OCI-M2 (cell line): ENCODE data around the gene TTC22.

Source experiments
- DNase-seq: peaks from one replicate; lab custom pipeline; 2025; ENCODE audit not compliant: unreplicated experiment; lab: John Stamatoyannopoulos, UW

Gene TTC22

DNA sequence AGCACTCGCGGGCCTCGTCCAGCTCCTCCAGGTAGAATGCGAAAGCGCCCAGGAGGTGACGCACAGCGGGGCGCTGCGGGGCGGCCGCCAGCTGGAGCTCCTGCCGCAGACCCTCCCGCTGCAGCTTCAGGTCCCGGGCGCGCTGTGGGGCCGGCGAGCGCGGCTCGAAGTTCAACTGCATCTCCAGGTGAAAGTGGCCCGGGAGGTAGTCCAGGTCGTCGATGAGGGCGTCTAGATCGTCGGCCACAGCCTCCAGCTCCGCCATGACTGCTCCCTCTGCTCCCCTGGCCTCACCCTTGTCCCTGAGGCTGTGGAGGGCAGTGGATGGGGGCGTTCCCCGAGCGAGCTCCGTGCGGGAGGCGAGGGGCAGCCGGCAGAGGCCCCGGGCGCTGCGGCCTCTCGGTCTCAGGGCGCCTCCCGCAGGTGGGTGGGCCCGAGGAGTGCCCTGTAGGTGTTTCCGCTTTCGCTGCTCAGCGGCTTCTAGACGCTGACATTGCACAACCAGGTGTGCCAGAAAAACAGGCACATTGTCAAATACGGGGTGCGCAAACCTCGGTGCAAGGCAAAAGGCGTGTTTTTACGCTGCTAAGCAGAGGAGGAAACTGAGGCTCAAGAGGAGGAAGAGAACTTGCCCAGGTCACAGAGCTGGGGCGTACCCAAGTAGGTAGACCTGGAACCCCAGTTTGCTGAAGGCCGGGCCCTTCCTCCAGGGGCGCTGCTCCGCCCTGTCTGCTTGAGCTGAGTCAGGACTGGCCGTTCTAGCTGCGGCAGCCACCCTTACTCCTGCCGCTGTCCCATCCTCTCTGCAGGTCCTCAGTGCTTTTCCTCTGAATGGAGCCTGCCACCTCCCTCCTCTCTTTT, at the start of gene TTC22:
TTC22 (minus strand) TSS at position 425 of the 861 bp plus-strand sequence; CDS start at position 265, 160 bp downstream.
- no peak for DNase-seq

DNA sequence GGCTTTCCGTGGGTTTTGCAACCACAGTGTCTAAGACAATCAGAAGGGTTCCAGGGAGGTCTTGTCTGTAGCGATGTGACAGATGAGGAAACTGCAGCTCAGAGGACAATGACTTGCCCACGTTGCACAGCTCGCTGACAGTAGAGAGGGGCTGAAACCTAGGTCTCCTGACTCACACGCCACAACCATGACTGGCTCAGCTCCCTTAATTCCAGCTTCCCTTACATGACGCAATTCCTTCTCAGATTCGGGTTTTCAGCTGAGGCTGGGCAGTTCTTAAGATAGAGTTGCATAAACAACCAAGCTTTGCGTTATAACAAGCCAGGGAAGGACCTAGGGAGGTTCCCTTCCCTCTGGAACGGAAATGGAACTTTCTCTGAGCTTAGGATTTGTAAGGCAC, 49.6 kb upstream of the TTC22 start:
- DNase-seq: no peak

GRCh38 chr1:54850069-54850730, 49.1 kb upstream of the TTC22 start:
- no peak for DNase-seq

DNA sequence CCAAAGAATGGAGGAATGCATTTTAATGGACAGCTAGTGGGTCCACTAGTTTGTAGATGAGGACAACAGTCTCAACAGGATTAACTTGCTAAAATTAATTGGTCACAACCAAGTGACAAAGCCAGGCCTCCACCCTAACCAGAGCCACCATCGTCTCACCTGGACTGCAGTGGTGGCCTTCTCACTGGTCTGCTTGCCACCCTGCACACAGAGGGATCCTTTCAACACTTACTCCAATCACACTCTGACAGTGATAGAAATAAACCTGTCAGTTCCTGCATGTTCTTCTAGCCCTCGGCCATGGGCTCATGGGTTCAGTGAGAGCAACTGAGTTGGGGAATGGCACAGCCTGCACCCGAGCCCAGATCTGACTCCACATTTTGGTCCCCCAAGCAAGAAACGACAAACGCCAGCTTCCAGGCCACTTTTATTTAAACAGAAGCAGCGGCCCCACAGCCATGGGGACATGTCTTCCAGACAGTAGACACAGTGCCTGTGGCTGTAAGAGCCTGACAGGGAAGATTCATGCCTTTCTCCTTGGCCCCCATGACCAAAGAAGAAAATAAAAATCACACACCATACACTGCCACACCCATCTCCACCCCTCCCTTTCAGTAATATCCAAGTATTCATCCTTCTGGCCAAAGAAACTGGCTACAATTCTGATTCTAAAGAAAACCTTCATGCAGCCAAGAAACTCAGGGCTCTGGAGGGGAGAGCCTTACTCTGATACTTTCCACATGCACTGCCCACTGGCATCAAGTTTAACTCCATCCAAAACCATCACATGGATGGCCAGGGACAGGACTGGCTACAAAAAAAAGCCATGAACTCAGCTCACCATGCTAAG, 48.3 kb upstream of the TTC22 start:
- DNase-seq: no peak

GRCh38 chr1:54848134-54848948, 47.2 kb upstream of the TTC22 start:
- no peak for DNase-seq

- DNase-seq: no peak
Measured at GRCh38 chr1:54846716-54847284, 45.7 kb upstream of the TTC22 start.

DNA sequence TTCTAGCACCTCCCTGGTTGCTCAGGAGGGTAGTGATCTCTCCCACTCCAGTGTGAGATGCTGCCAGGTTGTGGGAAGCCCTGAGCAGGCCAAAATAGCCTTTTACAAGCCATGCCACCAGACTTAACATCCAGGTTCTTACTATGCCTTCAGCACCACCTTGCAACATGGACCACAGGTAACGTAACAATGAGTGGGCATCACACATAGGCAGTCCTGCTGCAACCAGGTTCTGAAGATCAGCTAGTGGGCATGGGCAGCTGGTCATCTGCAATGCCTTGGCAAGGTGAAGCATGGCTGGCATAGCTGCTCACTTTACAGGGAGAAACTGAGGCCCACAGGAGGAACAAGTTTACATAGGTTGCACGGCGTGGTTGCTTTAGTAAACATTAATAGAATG, 45.2 kb upstream of the TTC22 start:
- no peak for DNase-seq

DNA sequence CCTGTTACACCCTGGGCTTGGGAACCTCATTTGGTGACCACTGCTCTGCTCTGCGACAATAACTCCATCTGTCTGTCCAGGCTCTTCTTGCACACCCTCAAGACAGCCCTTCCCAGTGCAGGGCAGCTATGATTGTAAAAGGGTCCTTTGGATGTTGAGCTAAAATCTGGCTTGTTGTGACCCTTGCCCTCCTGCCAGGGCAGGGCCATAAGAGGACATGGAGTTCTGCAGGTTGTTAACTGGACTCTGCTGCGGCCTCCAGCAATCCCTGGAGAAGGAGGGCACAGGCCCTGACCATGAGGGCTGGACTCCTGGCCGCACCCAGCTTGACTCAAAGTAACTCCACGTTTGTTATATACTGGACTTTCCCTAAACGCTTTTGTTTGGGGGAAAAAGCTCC, 44.6 kb upstream of the TTC22 start:
- DNase-seq: no peak

DNA sequence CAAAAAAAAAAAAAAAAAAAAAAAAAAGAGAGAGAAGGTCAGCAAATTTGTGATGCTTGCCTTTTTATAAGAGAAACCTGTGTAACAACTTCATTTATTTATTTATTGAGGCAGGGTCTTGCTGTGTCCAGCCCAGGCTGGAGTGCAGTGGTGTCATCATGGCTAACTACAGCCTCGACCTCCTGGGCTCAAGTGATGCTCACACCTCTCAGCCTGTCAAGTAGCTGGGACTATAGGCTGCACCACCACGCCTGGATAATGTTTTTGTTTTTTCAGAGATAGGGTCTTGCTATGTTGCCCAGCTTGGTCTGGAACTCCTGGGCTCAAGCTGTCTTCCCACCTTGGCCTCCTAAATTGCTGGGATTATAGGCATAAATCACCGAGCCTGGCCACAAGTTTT, 43.4 kb upstream of the TTC22 start:
- no peak for DNase-seq

DNA sequence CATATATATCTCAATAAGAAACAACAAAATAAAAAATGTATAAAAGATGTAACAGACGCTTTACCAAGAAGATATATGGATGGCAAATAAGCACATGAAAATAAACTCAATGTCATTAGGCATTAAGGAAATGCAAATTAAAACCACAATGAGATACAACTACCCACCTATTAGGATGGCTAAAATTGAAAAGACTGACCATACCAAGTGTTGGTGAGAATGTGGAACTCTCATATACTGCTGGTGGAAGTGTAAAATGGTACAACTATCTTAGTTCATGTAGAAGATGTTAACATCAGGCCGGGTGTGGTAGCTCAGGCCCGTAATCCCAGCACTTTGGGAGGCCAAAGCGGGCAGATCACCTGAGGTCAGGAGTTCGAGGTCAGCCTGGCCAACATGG, 42.3 kb upstream of the TTC22 start:
- DNase-seq: no peak

GRCh38 chr1:54842963-54843362, 41.8 kb upstream of the TTC22 start:
- DNase-seq: no peak

- no peak for DNase-seq
Measured at GRCh38 chr1:54842206-54842915, 41.2 kb upstream of the TTC22 start.

- DNase-seq: no peak
Measured at GRCh38 chr1:54839824-54840223, 38.7 kb upstream of the TTC22 start.

DNA sequence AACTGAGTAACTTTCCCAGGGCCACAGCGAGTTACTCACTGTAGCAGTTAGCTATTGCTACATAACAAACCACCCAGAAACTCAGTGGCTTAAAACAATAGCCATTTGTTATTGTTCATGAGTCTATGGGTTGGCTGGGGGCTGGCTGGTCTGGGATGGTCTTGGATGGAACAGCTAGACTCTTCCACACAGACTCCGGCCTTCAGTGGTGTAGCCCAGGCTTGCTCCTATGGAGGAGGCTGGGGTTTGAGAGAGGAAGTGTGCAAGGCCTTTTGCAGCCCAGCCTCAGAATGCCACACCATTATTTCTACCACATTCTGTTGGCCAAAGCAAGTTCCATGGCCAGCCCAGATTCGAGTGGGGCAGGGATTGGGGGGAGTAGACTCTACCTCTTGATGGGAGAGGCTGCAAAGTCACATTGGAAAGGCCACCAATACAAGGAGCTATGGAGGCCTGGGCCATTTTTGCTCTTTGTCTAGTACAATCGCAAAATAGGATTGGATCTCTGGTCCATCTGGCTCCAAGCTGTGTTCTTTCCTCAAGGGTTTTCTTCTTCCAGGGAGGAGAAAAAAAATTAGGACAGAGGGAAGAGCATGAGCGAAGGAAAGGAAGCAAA, 37.5 kb upstream of the TTC22 start:
- DNase-seq: no peak

DNA sequence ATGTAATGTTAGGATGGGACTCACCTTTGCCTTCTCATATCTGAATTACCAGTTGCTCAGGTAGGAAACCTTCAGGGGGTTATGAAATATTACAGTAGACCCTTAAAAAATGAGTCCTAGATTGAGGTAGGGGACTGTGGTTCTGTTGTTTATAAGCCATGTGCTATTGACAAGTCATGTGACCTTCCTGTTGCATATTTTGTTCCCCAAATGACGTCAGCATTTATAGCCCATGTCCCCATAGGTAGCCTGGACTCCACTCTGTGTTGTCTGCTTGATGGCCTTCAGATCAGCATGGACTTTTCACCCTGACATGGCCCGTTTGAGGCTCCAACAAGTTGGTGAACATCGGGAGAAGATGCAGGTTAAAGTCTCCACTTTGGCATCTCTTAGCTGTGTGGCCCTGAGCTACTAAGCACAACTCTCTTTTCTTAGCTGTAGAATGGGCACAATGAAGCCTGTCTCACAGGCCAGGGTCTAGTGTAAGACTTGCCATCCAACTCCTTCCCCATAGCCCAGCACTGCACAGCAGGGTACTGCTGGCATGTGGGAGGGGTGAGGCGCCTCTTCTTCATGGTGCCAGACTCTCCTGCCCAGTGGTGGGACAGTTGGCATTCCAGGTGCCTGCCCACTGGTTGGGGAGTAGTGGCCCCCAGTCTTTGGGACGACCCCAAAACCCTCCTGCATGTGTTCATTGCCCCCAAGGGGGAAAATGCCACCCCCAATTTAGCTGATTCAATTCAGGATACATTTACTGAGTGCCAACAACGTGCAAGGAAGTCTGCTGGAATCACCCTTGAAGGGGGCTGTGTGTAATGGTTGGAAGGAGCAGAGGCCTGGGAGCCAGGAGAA, 36.1 kb upstream of the TTC22 start:
- no peak for DNase-seq

- no peak for DNase-seq
Measured at GRCh38 chr1:54836594-54836993, 35.5 kb upstream of the TTC22 start.

DNA sequence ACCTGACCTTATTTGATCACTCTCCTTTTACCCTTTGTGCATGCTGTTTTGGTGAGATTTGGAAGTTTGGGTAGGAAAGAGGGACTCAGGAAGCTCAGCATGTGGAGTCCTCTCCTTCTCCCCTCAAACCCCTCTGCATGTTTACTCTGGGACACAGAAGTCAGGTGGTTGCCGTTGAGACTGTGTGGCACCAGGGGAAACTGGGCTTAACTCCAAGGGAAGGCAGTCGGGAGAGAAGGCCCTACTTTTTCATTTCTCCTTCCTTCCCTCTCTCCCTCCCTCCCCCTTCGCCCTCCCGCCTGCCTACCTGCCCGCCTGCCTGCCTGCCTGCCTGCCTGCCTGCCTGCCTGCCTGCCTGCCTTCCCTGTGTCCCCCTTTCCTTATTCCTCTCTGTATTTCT, 34.8 kb upstream of the TTC22 start:
- DNase-seq: no peak

GRCh38 chr1:54835131-54835898, 34.2 kb upstream of the TTC22 start:
- DNase-seq: no peak
